Measurements from ENCODE around the gene PNKP.
A peak's percentile ranks its signal among the peaks of the same experiment; 100 is the strongest.

PNKP gene

GRCh38 chr19:49860336-49861102 is 6.9 kb downstream of the PNKP start:
- DNase-seq (ENCODE audit: low read depth) = no peak

DNA sequence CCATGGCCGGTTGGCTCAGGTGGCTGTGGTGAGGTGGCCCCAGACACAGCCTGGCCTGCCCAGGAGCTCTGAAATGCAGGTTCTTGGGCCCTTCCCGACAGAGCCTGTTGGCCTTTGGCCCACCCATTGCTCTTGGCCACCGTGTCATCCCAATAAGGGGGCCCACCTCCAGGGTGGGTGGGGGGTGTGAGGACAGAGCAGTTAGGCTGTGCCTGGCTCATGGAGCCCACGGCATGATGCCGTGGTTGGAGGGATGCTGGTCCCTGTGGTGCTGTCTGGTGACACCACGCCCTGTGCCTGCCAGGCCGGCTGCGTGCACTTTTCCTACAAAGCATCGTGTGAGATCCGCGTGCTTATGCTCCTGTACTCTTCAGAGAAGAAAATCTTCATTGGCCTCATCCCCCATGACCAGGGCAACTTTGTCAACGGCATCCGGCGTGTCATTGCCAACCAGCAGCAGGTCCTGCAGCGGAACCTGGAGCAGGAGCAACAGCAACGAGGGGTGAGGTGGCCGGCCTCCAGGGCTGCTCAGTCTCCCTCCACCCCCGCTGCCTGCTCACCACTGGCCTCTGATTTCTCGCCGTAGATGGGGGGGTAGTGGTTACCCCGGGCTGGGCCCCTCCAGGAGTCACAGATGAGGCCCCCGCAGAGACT is 7.6 kb downstream of the PNKP start:
- DNase-seq (ENCODE audit: low read depth) = no peak

- peak; percentile 54 for DNase-seq (ENCODE audit: low read depth)
Measured at GRCh38 chr19:49858088-49858985, 9.0 kb downstream of the PNKP start.

DNA sequence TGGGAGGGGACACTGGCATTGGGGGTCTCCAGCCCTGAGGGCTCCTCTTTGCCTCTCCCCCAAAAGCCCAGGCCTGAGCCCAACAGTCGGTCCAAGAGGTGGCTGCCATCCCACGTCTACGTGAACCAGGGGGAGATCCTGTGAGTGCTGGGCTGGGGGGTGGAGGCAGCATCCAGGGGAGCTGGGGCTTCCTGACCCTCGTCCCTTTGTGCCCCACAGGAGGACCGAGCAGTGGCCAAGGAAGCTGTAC is 9.6 kb downstream of the PNKP start:
- DNase-seq (ENCODE audit: low read depth) = no peak

GRCh38 chr19:49857061-49857837 is 10.1 kb downstream of the PNKP start:
- DNase-seq (ENCODE audit: low read depth) = no peak

DNA sequence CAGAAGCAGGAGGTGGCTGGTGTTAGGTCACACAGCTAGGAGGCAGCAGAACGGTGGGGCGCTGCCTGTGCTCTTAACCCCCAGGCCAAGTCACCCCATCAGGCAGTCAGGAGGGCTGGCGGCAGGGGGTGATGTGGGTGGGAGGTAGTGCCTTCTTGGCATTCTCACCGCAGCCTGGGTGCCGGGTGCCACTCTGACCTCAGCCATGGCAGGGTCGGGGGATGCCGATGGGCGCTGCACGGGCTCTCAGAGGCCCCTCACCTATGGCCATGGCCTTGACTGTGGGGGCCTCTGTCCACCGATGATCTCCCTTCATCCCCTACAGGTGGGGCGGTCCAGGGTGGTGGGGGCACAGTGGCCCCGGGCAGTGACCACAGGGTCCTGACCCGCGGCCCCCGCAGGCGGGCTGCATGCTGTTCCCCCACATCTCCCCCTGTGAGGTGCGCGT is 10.8 kb downstream of the PNKP start:
- no peak for DNase-seq (ENCODE audit: low read depth)

GRCh38 chr19:49855676-49856573 is 11.5 kb downstream of the PNKP start:
- no peak for DNase-seq (ENCODE audit: low read depth)

- DNase-seq (ENCODE audit: low read depth) = no peak
Measured at GRCh38 chr19:49855277-49855675, 12.1 kb downstream of the PNKP start.

DNA sequence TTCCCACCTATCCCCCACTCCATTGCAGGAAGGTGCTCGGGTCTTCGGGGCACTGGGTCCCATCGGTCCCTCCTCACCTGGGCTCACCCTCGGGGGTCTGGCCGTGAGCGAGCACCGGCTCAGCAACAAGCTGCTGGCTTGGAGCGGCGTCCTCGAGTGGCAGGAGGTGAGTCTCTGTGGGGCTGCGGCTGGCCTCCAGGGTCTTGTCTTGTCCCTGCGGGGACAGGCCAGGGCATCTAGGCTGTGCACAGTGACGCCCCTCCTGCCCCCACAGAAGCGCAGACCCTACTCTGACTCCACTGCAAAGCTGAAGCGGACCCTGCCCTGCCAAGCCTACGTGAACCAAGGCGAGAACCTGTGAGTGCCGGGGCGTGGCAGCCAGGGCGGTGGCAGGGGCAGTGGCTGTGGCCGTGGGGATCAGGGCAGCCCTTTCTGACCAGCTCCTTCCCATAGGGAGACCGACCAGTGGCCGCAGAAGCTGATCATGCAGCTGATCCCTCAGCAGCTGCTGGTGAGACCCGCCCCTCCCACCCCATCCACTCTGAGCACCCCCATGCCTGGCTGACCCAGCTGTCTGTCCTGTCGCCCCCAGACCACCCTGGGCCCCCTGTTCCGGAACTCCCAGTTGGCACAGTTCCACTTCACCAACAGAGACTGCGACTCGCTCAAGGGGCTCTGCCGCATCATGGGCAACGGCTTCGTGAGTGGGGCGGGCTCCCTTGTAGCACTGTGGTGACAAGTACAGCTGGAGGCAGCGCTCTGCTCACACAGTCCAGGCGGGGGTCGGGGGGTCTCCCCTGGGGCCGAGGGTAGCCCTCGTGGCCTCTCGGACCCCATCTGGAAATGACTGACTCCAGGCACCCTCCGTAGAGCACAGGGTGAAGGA is 12.8 kb downstream of the PNKP start:
- DNase-seq (ENCODE audit: low read depth) = no peak

DNA sequence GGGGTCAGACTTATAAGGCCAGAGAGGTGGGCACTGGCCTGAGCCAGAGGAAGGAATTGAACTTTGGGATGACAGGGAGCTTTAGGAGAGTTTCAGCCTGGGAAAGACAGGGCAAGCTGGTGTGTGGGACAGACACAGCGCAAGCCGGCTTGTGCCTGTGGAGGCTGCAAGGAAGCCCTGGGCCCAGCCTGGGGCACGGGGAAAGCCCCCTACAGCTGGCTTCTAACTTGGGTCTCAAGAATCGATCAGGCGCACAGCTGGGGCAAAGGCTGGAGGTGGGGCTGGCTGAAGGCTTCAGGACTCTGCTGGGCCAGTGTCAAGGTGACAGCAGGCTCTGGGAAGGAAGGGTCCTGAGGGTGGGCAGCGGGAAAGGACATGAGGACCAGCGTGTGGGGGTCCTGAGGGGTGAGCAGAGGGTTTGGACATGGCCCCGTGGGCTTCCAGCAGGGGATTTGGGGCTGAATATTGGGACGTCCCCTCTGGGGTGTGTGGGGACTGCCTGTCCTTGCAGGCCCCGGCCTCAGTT is 13.5 kb downstream of the PNKP start:
- DNase-seq (ENCODE audit: low read depth) = no peak

DNA sequence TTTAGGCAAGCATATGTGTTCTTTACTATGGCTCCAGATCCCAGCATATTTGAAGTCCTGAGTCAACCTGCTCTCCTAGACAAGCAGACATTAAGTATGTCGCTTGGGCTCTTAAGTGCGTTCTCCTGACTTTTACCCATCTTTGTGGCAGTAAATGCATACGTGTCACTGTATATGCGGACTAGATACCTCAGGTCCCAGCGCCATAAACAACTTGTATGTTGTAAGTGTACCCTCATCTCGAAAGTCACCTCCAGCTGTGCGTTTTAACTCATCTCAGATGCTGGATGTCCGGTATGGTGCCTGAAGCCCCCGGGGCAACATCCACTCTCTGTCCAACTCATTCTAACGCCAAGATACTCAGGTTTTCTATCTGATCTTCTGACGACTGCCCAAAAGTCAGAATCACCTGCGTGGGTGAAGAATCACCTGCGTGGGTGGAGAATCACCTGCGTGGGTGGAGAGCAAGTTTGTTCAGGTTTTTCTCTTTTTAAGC is 14.7 kb downstream of the PNKP start:
- no peak for DNase-seq (ENCODE audit: low read depth)

DNA sequence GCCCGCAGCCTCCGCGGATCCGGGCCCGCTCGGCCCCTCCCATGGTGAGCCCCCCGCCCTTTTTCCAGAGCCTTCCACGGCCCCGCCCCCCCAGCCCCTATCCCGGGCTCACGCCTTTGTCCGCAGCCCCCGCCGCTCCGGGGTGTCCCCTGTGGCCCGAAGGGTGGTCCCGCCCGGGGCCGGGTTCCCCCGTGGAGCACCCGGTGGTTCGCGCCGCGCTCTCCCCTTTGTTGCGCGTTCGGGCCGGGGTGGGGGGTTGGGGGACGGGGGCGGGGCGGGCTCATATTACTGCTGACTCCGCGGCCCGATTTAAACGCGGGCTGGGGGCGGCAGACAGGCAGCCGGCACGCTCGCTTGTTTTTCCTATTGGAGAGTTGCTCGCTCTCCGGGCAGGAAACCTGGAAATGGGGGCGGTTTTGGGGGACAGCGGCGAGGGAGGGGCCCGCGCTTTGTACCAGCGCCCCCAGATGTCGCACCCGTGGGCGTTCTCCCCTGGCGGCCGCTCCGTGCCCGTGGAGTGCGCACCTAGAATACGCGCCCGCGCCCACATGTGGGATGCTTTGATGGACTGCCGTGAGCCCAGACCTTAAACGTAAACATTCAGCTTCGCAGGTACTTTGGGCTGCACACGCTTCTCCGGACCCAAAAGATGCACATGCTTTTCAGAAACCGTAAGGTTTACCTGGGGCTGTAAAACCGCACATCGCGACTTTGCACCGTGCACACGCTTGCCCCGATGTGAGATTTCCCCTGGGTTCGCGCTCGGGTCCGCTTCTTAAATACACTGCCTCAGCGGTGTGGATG is 15.7 kb downstream of the PNKP start:
- DNase-seq (ENCODE audit: low read depth) = peak; percentile 45

DNA sequence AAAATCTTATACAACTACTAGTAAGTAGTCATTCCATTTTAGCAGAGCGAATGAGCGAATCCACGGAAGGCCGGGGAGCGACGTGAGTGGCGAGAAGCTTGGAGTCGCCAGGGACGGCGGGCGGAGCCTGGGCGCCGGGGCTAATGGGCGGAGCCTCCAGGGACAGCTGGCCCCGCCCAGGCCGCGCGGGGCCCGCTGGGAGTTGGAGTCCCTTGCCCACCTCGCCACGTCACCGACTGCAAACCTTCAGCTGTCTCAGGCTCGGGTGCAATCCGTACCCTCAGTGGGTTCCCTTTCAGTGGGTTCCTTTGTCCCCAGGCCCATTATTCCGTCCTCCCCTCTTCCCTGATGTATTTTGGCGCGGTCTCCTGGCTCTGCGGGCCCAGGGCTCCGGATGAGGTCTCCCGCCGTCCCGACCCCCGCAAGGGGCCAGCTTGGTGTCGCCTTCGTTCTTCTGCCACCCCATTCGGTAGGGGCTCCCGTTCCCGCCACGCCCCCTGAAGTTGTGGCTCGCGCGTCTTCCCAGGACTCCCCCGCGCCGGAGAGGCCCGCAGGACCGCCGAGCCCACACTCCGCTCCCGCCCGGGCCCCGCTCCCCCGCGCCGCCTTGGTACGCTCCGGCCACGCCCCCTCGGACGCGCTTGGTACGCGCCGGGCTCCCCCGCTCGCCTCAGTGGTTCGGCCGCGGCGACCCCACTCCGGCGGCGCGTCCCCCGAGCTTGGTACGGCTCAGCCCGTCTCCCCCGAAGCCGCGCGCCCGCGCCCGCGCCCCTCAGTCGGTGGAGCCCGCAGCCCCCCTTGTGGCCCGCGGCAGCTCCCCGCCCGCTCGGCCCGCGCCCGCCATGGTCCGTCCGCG is 16.7 kb downstream of the PNKP start, which contains the start of gene PTOV1:
PTOV1 (plus strand) TSS at position 673 of the 856 bp plus-strand sequence.
- peak; percentile 92 for DNase-seq (ENCODE audit: low read depth)

- no peak for DNase-seq (ENCODE audit: low read depth)
Measured at GRCh38 chr19:49850221-49850486, 17.2 kb downstream of the PNKP start.

DNA sequence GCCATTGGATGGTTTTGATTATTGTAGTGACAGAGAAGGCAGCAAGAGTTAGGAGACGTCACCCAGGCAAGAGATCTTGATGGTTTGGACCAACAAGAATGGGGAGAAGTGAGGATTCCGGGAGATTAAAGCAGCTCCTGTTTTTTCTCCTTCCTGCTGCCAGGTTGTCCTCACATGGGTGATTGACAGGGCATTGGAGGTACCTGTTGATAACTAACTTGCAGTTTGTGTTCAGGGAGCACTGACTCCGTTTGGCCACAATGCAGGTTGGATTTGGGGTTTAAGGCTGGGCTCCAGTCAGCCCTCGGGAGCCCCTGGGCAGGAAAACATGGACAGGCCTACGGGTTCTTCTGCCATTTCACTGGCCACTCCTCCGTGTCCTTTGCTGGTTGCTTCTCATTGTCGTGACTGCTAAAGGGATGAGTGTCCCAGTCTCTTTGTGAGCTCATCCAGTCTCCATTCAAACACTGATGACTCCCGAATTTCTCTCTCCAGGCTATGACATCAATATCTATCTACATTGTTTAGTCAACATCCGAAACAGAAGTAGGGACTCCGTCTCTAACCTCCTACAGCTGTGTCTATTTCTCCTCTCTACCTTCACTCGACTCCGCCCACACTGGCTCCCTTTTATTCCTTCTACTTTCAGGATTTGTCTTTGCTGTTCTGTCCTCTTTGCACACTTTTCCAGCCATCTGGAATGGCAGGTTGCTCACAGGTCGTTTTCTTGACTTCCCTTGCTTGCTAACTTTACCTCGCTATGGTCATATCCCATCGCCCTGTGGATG is 17.7 kb downstream of the PNKP start:
- no peak for DNase-seq (ENCODE audit: low read depth)

DNA sequence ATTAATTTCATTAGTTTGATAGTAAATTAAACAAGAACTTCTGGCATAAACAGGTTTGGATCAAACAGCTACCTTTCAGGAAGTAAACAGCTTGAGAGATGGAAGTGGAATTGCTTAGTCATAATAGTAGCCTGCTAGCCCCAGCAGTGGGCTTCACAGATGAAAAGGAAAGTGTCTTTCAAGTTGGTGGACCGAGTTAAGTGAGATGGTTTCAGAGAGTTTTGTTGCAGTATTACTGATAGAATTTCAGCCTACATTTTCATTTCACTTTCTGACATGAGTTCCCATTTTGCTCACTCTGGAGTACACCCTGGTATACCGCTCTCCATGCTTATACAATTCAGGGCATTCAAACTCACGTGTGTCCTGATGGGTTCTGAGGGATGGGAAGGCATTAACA is 18.4 kb downstream of the PNKP start:
- DNase-seq (ENCODE audit: low read depth) = no peak
